ENCODE measurements around the gene NABP2. TPM values are rescaled to one million over a fixed set of nuclear protein-coding genes. Genes with fewer than 3 reads are reported as not detected.

NABP2 gene
- total and polyA plus RNA-seq, 8 donors: 1.2 to 36.5 (median 13.6) TPM

DNA sequence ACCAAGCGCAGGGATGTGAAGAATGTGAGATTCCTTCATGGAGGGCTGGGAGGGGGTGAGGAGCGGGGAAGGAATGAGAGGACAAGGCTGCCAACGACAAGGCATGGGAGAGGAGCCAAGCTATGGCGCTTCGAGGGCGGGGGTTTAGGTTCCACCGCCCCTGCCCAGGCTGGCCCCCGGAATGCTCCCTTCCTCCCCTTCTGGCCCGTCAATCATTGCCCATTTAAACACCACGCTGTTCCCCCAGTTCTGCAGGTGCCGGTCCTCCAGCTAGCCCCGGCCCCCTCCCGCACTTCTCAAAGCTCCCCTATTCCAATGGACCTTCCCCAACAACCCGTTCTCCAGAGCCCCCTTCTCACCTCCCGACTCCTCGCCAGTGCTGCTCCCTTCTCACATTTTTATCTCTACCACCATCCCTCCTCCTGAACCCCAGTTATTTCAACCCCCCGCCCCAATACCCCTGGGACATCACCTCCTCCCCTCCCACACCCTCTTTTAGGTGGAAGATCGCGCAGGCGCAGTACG, 2.8 kb upstream of the NABP2 start:
- Histone ChIP-seq H3K27ac (peak overlapping the region; percentile 94 to 97 (median 97)), H3K4me3 (peak overlapping the region; percentile 70 to 82 (median 76)), H3K9me3 (no peaks in the 10 kb centered on the region), H3K36me3 (peaks cover 2 to 17% (median 7%) of the 10 kb centered on the region in 4 donors), H3K27me3 (no peaks in the 10 kb centered on the region), H3K4me1 (peaks cover 44 to 74% (median 61%) of the 10 kb centered on the region in 4 donors)
- TF ChIP-seq EP300 (IDR thresholded peaks at IDR 0.05) (no peak), POLR2A (IDR thresholded peaks at IDR 0.05) (no peak), POLR2AphosphoS5 (IDR thresholded peaks at IDR 0.05) (no peak)
- TF ChIP-seq, protein P1, sequence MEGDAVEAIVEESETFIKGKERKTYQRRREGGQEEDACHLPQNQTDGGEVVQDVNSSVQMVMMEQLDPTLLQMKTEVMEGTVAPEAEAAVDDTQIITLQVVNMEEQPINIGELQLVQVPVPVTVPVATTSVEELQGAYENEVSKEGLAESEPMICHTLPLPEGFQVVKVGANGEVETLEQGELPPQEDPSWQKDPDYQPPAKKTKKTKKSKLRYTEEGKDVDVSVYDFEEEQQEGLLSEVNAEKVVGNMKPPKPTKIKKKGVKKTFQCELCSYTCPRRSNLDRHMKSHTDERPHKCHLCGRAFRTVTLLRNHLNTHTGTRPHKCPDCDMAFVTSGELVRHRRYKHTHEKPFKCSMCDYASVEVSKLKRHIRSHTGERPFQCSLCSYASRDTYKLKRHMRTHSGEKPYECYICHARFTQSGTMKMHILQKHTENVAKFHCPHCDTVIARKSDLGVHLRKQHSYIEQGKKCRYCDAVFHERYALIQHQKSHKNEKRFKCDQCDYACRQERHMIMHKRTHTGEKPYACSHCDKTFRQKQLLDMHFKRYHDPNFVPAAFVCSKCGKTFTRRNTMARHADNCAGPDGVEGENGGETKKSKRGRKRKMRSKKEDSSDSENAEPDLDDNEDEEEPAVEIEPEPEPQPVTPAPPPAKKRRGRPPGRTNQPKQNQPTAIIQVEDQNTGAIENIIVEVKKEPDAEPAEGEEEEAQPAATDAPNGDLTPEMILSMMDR (IDR thresholded peaks at IDR 0.05): no peak
- intact Hi-C loops (cut with DNase I; ENCODE audit: low total_unique reads): no loop called here
- WGBS, 5 donors: 0 to 2% (median 0%) methylated on average over 19 to 21 of the region's 21 CpGs
- peak; percentile 58 to 88 for DNase-seq

DNA sequence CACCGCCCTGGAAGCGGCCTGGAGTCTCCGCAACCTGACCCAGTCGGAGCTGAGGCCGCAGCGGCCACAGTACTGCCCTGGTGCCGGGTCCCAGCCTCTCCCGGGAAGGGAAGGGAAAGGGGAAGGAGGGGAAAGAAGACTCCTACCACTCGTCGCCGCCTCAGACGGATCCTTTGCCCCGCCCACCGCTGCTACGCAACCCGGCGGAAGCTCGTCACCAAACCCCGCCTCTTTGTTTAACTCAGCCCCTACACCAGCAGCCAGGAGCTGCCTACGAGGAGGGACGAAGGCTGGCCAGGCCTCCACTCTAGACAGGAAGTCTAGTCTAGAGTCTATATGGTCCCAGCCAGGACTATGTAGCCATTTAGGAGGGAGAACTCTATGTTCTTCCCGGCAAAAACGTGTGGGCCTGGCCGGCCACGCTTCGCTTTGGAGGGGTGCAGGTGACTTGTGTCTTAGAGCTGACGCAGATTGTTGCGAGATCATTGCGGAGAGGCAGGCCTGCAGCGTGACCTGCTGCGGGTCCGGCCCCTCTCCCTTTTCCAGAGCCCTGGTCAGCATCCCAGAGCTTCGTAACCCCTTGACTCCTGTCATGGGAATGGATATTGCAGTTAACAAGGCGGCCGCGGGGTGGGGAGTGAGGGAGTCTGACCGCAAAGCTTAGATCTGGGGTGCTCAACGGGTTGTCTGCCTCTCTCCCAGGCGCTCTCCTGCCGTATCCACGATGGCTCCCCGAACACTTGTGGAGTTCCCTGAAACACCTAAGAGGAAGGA, 2.2 kb upstream of the NABP2 start, which contains the start of gene RNF41:
Gene RNF41, minus strand, starts transcription at position 166 of the 774 bp plus-strand sequence. CDS start 7,875 bp downstream, outside the sequence.
- WGBS, 5 donors: 1 to 2% (median 1%) methylated on average over 22 to 42 of the region's 42 CpGs
- intact Hi-C loops (cut with DNase I; ENCODE audit: low total_unique reads): no loop called here

DNA sequence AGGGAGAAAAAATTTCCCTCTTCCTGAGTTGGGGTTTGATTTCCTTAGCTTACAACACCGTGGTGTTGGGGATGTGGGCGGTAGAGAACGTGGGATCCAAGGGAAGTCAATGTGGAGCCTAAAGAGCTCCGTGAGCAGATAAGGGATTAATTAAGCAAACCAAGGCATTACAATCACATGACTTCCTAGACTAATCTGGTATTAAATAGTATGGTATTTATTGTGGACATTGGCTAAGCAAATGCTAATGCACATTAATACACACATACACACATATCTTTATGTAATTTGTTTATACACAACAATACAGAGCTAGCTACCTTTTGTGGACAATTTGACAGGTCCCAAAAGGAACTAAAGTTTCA, 1.6 kb upstream of the NABP2 start:
- intact Hi-C loops (cut with DNase I; ENCODE audit: low total_unique reads): no loop called here
- Histone ChIP-seq H3K4me3 (peak overlapping the region; percentile 70 to 82 (median 76)), H3K4me1 (peaks cover 44 to 68% (median 57%) of the 10 kb centered on the region in 4 donors), H3K27me3 (no peaks in the 10 kb centered on the region), H3K36me3 (peaks cover 0 to 12% (median 6%) of the 10 kb centered on the region in 4 donors), H3K9me3 (no peaks in the 10 kb centered on the region), H3K27ac (peak overlapping the region; percentile 94 to 97 (median 97))
- DNase-seq: no peak
- TF ChIP-seq POLR2AphosphoS5 (IDR thresholded peaks at IDR 0.05) (no peak), EP300 (IDR thresholded peaks at IDR 0.05) (no peak), POLR2A (IDR thresholded peaks at IDR 0.05) (no peak)
- TF ChIP-seq, protein P1 (IDR thresholded peaks at IDR 0.05): no peak
- WGBS, 5 donors: 3 to 10% (median 5%) methylated on average over 4 of the region's 4 CpGs

More for the DNA sequence above, 2.2 kb upstream of the NABP2 start, which contains the start of gene RNF41:
- TF ChIP-seq EP300 (IDR thresholded peaks at IDR 0.05) (peak; percentile 62), POLR2A (IDR thresholded peaks at IDR 0.05) (peak in 2 of 4 donors; percentile 84 to 95), POLR2AphosphoS5 (IDR thresholded peaks at IDR 0.05) (peak; percentile 91 to 99 (median 99))
- TF ChIP-seq, protein P1 (IDR thresholded peaks at IDR 0.05): peak in 1 of 7 experiments; percentile 13
- H3K27me3 ChIP-seq: no peaks in the 10 kb centered on the region
- H3K27ac ChIP-seq: peak within 1 kb of the TSS; percentile 94 to 97 (median 97)
- H3K9me3 ChIP-seq: no peaks in the 10 kb centered on the region
- peak; percentile 99 for DNase-seq
- H3K36me3 ChIP-seq: peaks cover 0 to 12% (median 2%) of the 10 kb centered on the region in 4 donors
- H3K4me3 ChIP-seq: peak within 1 kb of the TSS; percentile 70 to 82 (median 76)
- peaks cover 44 to 71% (median 60%) of the 10 kb centered on the region in 4 donors for H3K4me1 ChIP-seq

DNA sequence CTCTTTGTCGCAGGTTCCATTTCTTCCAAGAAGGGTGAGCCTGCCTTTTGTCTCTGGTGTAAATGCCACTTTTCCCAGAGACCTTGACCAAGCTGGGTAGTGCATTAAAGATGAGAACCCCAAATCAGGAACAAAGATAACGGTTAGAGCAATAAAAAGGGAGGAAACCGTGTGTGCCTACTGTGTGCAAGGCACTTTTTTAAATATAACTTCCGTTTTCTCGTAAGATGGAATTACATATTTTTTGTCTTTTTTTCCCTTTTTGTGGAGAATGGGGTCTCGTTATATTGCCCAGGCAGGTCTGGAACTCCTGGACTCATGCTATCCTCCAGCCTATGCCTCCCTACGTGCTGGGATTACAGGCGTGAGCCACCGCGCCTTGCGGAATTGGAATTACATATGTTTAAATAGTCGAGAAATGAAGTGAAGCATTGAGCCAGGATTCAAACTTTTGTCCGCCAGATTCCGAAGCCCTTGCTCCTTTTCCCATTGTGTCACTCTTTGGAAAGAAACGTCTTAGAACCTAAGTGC, 506 bp upstream of the NABP2 start:
- Histone ChIP-seq H3K4me1 (peaks cover 44 to 58% (median 53%) of the 10 kb centered on the region in 4 donors), H3K27ac (peak overlapping the region; percentile 81 to 97 (median 97)), H3K4me3 (peak overlapping the region; percentile 57 to 79 (median 68)), H3K9me3 (no peaks in the 10 kb centered on the region), H3K27me3 (no peaks in the 10 kb centered on the region), H3K36me3 (peaks cover 3 to 19% (median 14%) of the 10 kb centered on the region in 4 donors)
- WGBS, 5 donors: 19 to 29% (median 24%) methylated on average over 15 of the region's 15 CpGs
- intact Hi-C loops (cut with DNase I; ENCODE audit: low total_unique reads): no loop called here
- DNase-seq: no peak
- TF ChIP-seq EP300 (IDR thresholded peaks at IDR 0.05) (no peak), POLR2A (IDR thresholded peaks at IDR 0.05) (no peak), POLR2AphosphoS5 (IDR thresholded peaks at IDR 0.05) (no peak)
- TF ChIP-seq, protein P1 (IDR thresholded peaks at IDR 0.05): no peak
